ENCODE data around the gene DDX47.
"Not testable (repeated sequence)": the region's sequence is repeated elsewhere in the genome, so short reads cannot be mapped to it uniquely, and the experiment has no call there.

The DDX47 gene

GRCh38 chr12:12820376-12820775 is 7.2 kb downstream of the DDX47 start:
- not testable (repeated sequence) for DNase-seq (ENCODE audit: extremely low read depth in 1 of 2, low read depth in 1 of 2)

- no peak for DNase-seq (ENCODE audit: extremely low read depth in 1 of 2, low read depth in 1 of 2)
Measured at GRCh38 chr12:12821975-12822374, 8.8 kb downstream of the DDX47 start.

- no peak for DNase-seq (ENCODE audit: extremely low read depth in 1 of 2, low read depth in 1 of 2)
Measured at GRCh38 chr12:12822886-12823285, 9.7 kb downstream of the DDX47 start.

DNA sequence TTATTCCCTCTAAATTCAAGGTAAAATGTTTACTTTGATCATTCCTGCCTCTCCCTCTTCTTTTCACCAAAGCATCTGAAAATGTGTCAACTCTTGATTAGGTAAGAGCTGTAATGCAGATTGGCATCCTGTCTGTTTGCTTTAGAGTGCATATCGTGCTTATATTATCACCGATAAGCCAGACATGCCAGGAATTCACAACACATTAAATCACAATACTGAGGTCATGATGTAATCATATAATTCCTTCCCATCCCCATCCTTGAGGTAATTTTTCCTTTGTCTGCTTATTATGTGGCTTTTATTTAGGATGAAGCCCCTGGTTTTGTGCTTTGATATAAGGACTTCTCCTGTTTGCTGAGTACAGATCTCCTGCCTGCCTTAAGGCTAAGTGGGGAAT is 10.2 kb downstream of the DDX47 start:
- DNase-seq (ENCODE audit: extremely low read depth in 1 of 2, low read depth in 1 of 2): no peak

GRCh38 chr12:12823811-12824210 is 10.7 kb downstream of the DDX47 start:
- DNase-seq (ENCODE audit: extremely low read depth in 1 of 2, low read depth in 1 of 2): no peak

DNA sequence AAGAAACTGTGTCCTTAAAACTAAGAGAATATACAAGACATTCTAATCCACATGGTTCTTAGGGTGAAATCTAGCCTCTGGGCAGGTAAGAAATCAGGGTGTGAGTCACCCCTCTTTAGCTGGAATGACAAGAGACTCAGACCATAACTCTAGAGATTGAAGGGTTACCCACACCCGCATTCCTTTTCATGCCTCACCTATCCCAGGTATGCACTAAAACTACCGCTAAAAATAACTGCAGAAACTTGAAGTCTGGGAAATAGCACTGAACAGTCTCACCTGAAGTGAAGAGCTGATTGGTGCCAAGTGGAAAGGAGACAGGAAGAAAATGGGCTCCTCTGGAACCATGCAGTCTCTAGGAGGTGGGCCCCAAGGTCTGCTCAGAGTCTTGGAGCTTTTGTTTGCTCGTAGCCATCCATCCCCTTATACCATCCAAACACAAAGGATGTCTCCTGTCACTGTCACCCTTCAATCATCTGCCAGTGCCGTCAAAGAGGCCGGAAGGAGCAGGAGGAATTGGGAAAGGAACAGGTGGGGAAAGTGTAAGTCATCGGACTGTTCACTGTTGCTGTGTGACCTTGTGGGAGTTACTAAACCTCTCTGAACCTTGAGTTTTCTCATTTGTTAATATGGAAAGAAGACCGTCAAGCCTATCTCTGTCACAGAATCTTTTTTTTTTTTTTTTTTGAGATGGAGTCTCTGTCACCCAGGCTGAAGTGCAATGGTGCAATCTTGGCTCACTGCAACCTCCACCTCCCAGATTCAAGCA is 22.4 kb downstream of the DDX47 start:
- no peak for DNase-seq (ENCODE audit: extremely low read depth in 1 of 2, low read depth in 1 of 2)

DNA sequence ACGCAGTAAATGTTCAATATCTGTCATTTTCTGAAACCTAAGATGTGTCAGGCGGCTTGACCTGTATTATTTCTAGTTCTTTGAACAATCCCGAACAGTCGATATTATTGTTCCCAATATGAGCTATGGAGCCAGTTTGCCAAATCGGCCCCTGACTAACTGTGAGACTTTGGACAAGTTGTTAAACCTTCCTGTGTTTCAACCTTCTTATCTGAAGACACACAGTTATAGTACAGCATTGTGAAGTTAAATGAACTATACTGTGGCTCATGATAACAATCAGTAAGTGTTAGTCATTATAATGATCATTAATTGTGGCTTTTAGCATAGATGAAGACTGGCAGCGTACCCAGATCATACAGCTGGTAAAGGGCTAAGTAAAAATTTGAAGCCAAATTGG is 23.4 kb downstream of the DDX47 start:
- no peak for DNase-seq (ENCODE audit: extremely low read depth in 1 of 2, low read depth in 1 of 2)

GRCh38 chr12:12837025-12837812 is 24.1 kb downstream of the DDX47 start:
- DNase-seq (ENCODE audit: extremely low read depth in 1 of 2, low read depth in 1 of 2): peak; percentile 6 to 63

GRCh38 chr12:12837813-12838153 is 24.6 kb downstream of the DDX47 start:
- no peak for DNase-seq (ENCODE audit: extremely low read depth in 1 of 2, low read depth in 1 of 2)

GRCh38 chr12:12839003-12839395 is 25.9 kb downstream of the DDX47 start:
- DNase-seq (ENCODE audit: extremely low read depth in 1 of 2, low read depth in 1 of 2): no peak

DNA sequence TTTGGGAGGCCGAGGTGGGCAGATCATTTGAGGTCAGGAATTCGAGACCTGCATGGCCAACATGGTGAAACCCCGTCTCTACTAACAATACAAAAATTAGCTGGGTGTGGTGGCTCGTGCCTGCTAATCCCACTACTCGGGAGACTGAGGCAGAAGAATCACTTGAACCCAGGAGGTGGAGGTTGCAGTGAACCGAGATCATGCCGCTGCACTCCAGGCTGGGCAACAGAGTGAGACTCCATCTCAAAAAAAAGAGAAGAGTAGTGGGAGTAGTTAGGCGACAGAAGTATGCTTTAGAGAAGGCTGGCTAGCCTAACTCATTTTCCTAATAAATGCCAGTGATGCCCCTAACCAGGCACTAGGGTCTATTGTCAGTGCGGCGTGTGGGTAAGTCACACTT is 26.3 kb downstream of the DDX47 start:
- DNase-seq (ENCODE audit: extremely low read depth in 1 of 2, low read depth in 1 of 2): not testable (repeated sequence)

- DNase-seq (ENCODE audit: extremely low read depth in 1 of 2, low read depth in 1 of 2): no peak
Measured at GRCh38 chr12:12839873-12840579, 26.9 kb downstream of the DDX47 start.

DNA sequence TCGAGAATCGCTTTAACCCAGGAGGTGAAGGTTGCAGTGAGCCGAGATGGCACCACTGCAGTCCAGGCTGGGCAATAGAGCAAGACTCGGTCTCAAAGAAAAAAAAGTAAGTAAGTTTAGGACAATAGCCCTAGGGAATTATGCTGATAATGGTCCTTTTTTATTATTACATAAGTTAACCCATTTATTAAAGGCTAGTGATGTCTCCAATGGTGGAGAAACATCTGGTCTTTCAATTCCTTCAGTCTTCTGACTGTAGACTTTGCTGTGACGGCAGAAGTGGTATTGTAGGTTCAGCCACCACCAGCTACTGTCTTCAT is 27.4 kb downstream of the DDX47 start:
- no peak for DNase-seq (ENCODE audit: extremely low read depth in 1 of 2, low read depth in 1 of 2)

DNA sequence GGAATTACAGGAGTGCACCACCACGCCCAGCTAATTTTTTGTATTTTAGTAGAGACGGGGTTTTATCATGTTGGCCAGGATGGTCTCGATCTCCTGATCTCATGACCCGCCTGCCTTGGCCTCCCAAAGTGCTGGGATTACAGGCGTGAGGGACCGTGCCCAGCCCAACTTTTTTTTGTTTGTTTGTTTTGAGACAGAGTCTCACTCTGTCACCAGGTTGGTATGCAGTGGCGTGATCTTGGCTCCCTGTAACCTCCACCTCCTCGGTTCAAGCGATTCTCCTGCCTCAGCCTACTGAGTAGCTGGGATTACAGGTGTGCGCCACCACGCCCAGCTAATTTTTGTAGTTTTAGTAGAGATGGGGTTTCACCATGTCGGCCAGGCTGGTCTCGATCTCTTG is 28.3 kb downstream of the DDX47 start:
- DNase-seq (ENCODE audit: extremely low read depth in 1 of 2, low read depth in 1 of 2): not testable (repeated sequence)

GRCh38 chr12:12845794-12846243 is 32.7 kb downstream of the DDX47 start:
- no peak for DNase-seq (ENCODE audit: extremely low read depth in 1 of 2, low read depth in 1 of 2)

DNA sequence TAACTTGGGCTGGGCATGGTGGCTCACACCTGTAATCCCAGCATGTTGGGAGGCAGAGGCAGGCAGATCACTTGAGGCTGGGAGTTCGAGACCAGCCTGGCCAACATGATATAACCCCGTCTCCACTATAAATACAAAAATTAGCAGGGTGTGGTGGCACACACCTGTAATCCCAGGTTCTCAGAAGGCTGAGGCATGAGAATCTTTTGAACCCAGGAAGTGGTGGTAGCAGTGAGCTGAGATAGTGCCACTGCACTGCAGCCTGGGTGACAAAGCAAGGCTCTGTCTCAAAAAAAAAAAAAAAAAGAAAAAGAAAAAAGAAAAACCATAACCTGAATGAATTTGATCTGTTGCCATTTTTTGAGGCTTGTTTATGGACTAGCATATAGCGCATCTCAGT is 33.6 kb downstream of the DDX47 start:
- not testable (repeated sequence) for DNase-seq (ENCODE audit: extremely low read depth in 1 of 2, low read depth in 1 of 2)

- no peak for DNase-seq (ENCODE audit: extremely low read depth in 1 of 2, low read depth in 1 of 2)
Measured at GRCh38 chr12:12853435-12853834, 40.3 kb downstream of the DDX47 start.

- no peak for DNase-seq (ENCODE audit: extremely low read depth in 1 of 2, low read depth in 1 of 2)
Measured at GRCh38 chr12:12859690-12860089, 46.5 kb downstream of the DDX47 start.

GRCh38 chr12:12864243-12864642 is 51.1 kb downstream of the DDX47 start:
- DNase-seq (ENCODE audit: extremely low read depth in 1 of 2, low read depth in 1 of 2): no peak

- no peak for DNase-seq (ENCODE audit: extremely low read depth in 1 of 2, low read depth in 1 of 2)
Measured at GRCh38 chr12:12868477-12869235, 55.5 kb downstream of the DDX47 start.

DNA sequence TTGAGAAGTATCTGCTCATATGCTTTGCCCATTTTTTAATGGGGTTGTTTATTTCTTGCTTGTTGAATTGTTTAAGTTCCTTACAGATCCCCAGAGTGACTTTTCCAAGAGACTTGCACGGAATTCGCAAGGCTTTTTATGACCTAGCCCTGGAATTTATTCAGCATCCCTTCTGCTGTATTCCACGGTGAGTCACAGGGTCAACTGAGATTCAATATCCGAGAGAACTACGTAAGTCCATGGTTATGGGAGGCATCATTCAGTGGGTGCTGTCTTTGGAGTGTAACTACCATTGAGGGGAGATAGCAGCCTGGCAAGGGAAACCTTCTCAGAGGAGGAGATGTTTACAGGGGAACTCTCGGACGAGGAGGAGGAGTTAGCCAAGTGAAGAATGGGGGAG is 57.3 kb downstream of the DDX47 start:
- DNase-seq (ENCODE audit: extremely low read depth in 1 of 2, low read depth in 1 of 2): no peak
